ENCODE measurements around the gene SCARB1. TPM values are rescaled to one million over a fixed set of nuclear protein-coding genes. Genes with fewer than 3 reads are reported as not detected.
"Not testable (repeated sequence)": the region's sequence is repeated elsewhere in the genome, so short reads cannot be mapped to it uniquely, and the experiment has no call there.

SCARB1 gene
- total RNA-seq, 2 donors from 2014 or later: 44.9 to 83.1 TPM

- intact Hi-C loops (cut with DNase I): no loop called here
- no peak for TF ChIP-seq CTCF (IDR thresholded peaks at IDR 0.05)
- Histone ChIP-seq H3K36me3 (no peaks in the 10 kb centered on the region), H3K9me3 (no peaks in the 10 kb centered on the region), H3K27ac (peak overlapping the region; percentile 52), H3K4me3 (no peak overlapping the region), H3K9ac (ENCODE audit: low read depth in 2 of 2, low read length in 2 of 2) (peak overlapping the region in 1 of 2 donors; percentile 55), H3K27me3 (no peaks in the 10 kb centered on the region), H3K4me1 (peaks cover 6% of the 10 kb centered on the region)
- peak; percentile 84 for DNase-seq
These were observed 21.1 kb upstream of the SCARB1 start for GRCh38 chr12:124884587-124885438.

DNA sequence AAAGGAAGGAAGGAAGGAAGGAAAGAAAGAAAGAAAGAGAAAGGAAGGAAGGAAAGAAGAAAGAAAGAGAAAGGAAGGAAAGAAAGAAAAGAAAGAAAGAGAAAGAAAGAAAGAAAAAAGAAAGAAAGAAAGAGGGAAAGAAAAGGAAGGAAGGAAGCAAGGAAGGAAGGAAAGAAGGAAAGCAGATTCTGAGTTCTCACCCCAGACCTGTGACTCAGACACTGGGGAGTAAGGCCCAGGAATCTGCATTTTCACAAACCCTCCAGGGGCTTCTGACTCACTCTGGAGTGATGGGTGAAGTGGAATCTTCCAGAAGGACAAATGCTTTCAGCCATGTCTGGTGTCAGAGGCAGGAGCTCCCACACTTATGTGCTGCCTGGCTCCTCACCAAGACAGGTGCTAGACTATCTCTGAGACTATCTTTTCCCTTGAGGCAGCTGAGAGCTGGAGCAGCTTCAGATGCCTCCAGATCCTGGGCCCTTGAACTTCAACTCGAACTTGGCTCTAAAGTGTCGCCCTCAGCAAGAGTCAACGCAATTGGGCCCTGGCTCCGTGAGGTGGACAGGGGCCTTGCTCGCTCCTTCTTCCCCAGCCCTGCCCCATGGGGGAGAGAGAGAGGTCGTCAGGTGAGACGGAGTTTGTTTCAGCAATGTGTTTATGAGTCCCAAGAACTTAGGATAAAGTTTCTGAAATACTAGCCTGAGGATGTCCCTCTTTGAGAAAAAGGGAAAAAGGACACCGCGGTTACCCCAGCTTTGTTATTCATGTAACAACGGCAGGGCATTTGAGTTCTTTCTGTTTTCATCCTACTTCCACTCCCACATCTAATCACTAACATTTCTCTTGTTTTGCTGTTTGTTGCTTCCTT, 19.8 kb upstream of the SCARB1 start:
- Histone ChIP-seq H3K27me3 (no peaks in the 10 kb centered on the region), H3K36me3 (no peaks in the 10 kb centered on the region), H3K4me1 (peaks cover 6% of the 10 kb centered on the region), H3K27ac (no peak overlapping the region), H3K9ac (ENCODE audit: low read depth in 2 of 2, low read length in 2 of 2) (no peak overlapping the region), H3K4me3 (no peak overlapping the region), H3K9me3 (no peaks in the 10 kb centered on the region)
- intact Hi-C loops (cut with DNase I): no loop called here
- no peak for DNase-seq
- no peak for TF ChIP-seq CTCF (IDR thresholded peaks at IDR 0.05)

DNA sequence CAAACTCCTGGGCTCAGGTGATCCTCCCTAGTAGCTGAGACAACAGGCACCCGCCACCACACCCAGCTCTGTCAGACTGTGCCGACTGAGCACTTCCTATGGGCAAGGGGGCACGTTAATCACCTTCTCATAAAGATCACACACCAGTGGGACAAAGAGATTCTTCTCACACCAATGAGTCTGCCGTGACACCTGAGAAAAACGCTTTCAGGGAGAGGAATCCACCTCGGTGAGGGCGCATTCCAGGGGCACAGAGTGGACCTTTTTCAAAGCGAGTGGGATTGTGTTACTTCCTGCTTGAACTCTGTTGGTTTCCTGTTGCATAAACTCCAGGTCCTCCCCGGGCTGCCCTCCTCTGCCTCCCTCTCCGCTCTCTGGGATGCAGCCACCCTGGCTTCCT, 17.5 kb upstream of the SCARB1 start:
- no peak for TF ChIP-seq CTCF (IDR thresholded peaks at IDR 0.05)
- intact Hi-C loops (cut with DNase I): no loop called here
- H3K27ac ChIP-seq: no peak overlapping the region
- H3K27me3 ChIP-seq: no peaks in the 10 kb centered on the region
- H3K9ac ChIP-seq (ENCODE audit: low read depth in 2 of 2, low read length in 2 of 2): no peak overlapping the region
- no peak for DNase-seq
- no peak overlapping the region for H3K4me3 ChIP-seq
- H3K36me3 ChIP-seq: no peaks in the 10 kb centered on the region
- H3K9me3 ChIP-seq: no peaks in the 10 kb centered on the region
- peaks cover 6% of the 10 kb centered on the region for H3K4me1 ChIP-seq

- H3K9me3 ChIP-seq; H3K27ac ChIP-seq; intact Hi-C loops (cut with DNase I); H3K36me3 ChIP-seq; H3K9ac ChIP-seq (ENCODE audit: low read depth in 2 of 2, low read length in 2 of 2); DNase-seq; H3K27me3 ChIP-seq; H3K4me3 ChIP-seq; H3K4me1 ChIP-seq: not testable (repeated sequence)
These were observed 16.7 kb upstream of the SCARB1 start for GRCh38 chr12:124880335-124880734.

- Histone ChIP-seq H3K36me3 (no peaks in the 10 kb centered on the region), H3K4me3 (no peak overlapping the region), H3K27me3 (no peaks in the 10 kb centered on the region), H3K27ac (no peak overlapping the region), H3K9me3 (no peaks in the 10 kb centered on the region), H3K9ac (ENCODE audit: low read depth in 2 of 2, low read length in 2 of 2) (no peak overlapping the region), H3K4me1 (peaks cover 5% of the 10 kb centered on the region)
- DNase-seq: no peak
- no peak for TF ChIP-seq CTCF (IDR thresholded peaks at IDR 0.05)
- intact Hi-C loops (cut with DNase I): no loop called here
These were observed 15.3 kb upstream of the SCARB1 start for GRCh38 chr12:124878795-124879516.
